Fibroblast of skin of abdomen (primary cell): ENCODE measurements around the gene ZNF407.

Experiments used
- DNase-seq: peaks from one replicate; pipeline ENCODE4 v3.0.0-alpha.2; 2013

The ZNF407 gene

DNA sequence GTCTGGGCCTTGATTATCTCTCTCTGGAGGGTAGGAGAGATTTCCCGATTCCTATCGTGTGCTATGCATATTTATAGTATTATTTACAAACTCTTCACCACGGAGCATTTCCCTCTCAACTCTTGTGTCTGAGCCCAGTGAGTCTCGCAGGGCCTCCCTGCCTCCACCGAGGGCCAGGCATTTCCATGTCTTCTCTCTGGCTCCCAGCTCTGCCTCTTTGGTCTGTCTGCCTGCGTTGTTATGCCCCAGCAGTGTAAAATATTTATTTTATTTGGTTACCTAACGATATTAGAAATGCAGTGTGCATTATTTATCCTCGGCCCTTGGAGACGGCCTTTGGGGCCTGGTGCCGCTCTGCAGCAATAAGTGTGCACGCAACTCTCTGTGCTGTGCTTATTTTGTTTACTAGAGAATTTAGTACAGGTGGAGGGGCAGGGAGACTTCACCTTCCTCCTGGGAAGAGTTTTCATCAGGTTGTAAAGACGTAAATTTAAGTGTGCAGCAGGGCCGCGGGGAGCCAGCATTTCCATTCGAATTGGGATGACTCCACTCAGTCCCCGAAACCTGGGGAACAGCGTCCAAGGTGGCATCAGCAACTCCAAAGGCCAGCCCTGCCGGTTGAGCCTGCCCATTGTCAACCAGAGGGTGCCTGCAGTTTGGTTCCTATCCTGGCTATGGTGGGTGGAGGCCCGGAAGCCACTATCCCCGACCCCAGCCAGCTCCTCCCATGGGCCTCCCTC lies 511.1 kb downstream of the ZNF407 start:
- no peak for DNase-seq

DNA sequence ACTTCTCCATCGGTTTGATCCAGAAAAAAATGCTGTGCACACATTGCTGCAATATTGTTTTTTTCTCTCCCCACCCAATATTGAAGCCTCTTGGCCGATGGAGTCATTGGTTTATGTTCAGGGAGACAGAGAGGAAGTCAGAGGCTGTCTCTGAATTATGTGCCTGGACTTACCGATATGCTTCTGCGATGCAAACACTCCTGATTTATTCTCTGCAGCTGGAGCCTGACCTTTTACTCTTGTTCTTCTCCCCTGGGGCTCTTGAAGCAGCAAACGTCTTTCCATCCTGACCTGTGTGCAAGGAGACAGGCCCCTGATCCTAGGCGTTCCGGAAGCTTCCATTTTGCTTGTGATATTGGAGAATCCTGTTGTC lies 511.6 kb downstream of the ZNF407 start:
- no peak for DNase-seq

DNA sequence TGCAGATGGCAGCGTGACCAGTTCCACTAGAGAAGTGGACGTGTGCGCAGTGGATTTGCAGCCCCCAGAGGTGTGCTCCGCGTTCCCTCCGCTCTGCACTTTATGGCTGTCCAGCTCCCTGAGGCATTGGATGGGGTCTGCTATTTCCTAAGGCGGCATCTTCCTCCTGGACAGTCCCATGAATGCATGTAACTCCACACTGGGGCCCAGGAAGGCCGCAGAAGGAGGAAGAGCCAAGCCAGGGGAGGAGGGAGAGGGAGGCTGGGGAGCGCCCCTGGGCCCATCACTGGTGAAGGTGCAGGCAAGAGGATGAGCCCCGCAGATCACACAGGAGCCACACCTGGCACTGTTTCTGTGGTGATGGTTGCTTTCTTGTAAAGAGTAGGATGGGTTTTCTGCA lies 512.1 kb downstream of the ZNF407 start:
- DNase-seq: no peak

DNA sequence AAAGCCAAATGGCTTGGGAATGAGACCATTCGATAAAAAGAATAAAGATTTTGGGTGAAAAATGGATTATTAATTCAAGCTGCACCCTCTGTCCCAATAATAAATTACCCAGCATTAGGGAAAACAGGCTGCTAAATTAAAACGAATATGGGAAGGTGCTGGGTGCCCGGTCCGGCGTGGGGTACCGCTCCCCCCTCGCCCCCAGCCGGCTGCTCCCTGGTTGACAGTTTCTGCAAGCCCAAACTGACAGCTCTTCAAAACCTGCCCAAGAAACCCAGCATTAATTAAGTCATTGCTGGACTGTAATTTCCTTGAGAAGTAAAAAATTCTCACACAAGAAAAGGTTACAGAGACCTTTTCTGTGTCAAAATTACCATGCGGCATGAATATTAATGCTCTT lies 512.6 kb downstream of the ZNF407 start:
- DNase-seq: no peak

GRCh38 chr18:75110846-75111415 lies 513.3 kb downstream of the ZNF407 start:
- no peak for DNase-seq

DNA sequence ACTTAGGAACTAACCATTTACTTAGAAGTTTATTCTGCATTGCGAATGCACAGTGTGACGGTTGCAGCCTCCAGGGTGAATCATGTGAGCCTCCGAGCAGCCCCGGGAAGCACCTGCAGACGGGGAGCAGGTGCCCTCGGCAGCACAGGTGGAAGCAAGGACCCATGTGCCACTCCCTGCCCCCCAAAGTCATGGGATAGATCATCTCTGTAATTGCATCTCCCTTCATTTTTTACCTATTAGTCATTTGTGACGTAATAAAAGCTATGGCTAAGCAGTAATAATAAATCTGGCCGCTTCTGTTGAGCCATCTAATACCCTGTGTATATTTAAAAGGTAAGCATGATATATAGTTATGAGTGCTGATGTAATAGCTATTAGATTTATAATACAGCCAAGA lies 514.1 kb downstream of the ZNF407 start:
- no peak for DNase-seq

- no peak for DNase-seq
Observed at GRCh38 chr18:75112186-75113096, 514.8 kb downstream of the ZNF407 start.

DNA sequence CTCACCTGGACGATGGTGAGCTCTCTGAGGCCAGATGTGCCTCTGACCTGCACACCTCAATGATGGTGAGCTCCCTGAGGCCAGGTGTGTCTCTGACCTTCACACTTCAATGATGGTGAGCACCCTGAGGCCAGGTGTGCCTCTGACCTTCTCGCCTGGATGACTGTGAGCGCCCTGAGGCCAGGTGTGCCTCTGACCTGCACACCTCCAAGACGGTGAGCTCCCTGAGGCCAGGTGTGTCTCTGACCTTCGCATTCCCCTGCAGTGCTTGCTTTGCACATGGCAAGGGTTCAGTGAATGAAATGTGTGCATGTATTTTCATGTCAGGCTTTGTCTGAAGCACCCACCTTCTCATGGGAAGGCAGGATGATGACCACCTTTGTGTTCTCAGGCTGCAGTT lies 515.8 kb downstream of the ZNF407 start:
- DNase-seq: no peak

- DNase-seq: no peak
Observed at GRCh38 chr18:75114231-75114764, 516.6 kb downstream of the ZNF407 start.
